Gastrocnemius medialis (tissue), 4 donors: Measurements from ENCODE around the gene FABP7. TPM values are rescaled to one million over a fixed set of nuclear protein-coding genes. Genes with fewer than 3 reads are reported as not detected.

Experiments
- ATAC-seq, 2 donors: fragments of 150-250 bp; one replicate each; pipeline ENCODE4 v1.9.1; 2016
- DNase-seq, 2 donors: peaks; one replicate each; pipeline ENCODE4 v3.0.0-alpha.2; 2019
- H3K27ac ChIP-seq, 4 donors: fragments of 200-600 bp; sonication (generic); 1 replicate in 1 of 4; 2 replicates in 3 of 4; pipeline ENCODE4 v1.5.1; 2016 to 2018; ENCODE audit warnings: mild to moderate bottlenecking in 2 of 4, moderate library complexity in 1 of 4
- H3K27me3 ChIP-seq, 3 donors: fragments of 200-600 bp; sonication (generic) in 2 of 3; 1 replicate in 1 of 3; 2 replicates in 2 of 3; pipeline versions ENCODE4 v1.5.1 to v1.6.0; 2016 to 2019; ENCODE audit warnings: mild to moderate bottlenecking in 1 of 3, moderate library complexity in 1 of 3
- H3K36me3 ChIP-seq, 2 donors: fragments of 200-600 bp; sonication (generic) in 1 of 2; one replicate each; pipeline ENCODE4 v1.5.1; 2017 to 2018
- H3K4me1 ChIP-seq, 2 donors: fragments of 200-600 bp; sonication (generic) in 1 of 2; one replicate each; pipeline ENCODE4 v1.5.1; 2016 to 2017; ENCODE audit warnings: mild to moderate bottlenecking in 2 of 2
- H3K4me3 ChIP-seq, 4 donors: fragments of 200-600 bp; sonication (generic) in 3 of 4; 1 replicate in 1 of 4; 2 replicates in 3 of 4; pipeline ENCODE4 v1.5.1; 2016 to 2019; ENCODE audit warnings: mild to moderate bottlenecking in 2 of 4
- H3K9me3 ChIP-seq, 3 donors: fragments of 200-600 bp; sonication (generic) in 2 of 3; 1 replicate in 1 of 3; 2 replicates in 2 of 3; pipeline ENCODE4 v1.5.1; 2016 to 2019
- POLR2A ChIP-seq, 2 donors: fragments of 450-650 bp; IDR thresholded peaks; one replicate each; pipeline ENCODE4 v1.6.1; 2017; ENCODE audit warnings: antibody characterized with exemption in 2 of 2, mild to moderate bottlenecking in 2 of 2, moderate library complexity in 2 of 2
- in situ Hi-C, 4 donors: fragments of 200-750 bp; cut with MboI; loops; one replicate each; pipeline versions ENCODE4 v1.15.0 to v1.8.0; 2017; ENCODE audit warnings: low sequenced_read_pairs in 4 of 4
- intact Hi-C: fragments of 100-400 bp; cut with DNase I; formaldehyde crosslinking; loops from one replicate; pipeline ENCODE4 v1.15.1; 2023; ENCODE audit warnings: low total_unique reads
- total RNA-seq, 4 donors: library from RNA; depleted of rRNA; stranded (reverse); fragments of >200 nt; gene quantifications; one replicate each; pipeline versions ENCODE4 v1.1.0 to v1.2.3, GENCODE V29; 2016
- TF ChIP-seq, protein P1 (sequence below), 5 experiments: fragments of 450-650 bp in 3 of 5; fragments of 200-600 bp in 2 of 5; sonication (generic) in 2 of 5; IDR thresholded peaks in 4 of 5; conservative IDR thresholded peaks in 1 of 5; 1 replicate in 4 of 5; 2 replicates in 1 of 5; pipeline ENCODE4 v1.5.1; 2016 to 2019; ENCODE audit warnings: antibody characterized with exemption in 5 of 5, mild to moderate bottlenecking in 3 of 5, moderate library complexity in 3 of 5

The FABP7 gene
- total RNA-seq, 4 donors from 2014 or later, result 0.51 to 21.0 (median 5.9) TPM

DNA sequence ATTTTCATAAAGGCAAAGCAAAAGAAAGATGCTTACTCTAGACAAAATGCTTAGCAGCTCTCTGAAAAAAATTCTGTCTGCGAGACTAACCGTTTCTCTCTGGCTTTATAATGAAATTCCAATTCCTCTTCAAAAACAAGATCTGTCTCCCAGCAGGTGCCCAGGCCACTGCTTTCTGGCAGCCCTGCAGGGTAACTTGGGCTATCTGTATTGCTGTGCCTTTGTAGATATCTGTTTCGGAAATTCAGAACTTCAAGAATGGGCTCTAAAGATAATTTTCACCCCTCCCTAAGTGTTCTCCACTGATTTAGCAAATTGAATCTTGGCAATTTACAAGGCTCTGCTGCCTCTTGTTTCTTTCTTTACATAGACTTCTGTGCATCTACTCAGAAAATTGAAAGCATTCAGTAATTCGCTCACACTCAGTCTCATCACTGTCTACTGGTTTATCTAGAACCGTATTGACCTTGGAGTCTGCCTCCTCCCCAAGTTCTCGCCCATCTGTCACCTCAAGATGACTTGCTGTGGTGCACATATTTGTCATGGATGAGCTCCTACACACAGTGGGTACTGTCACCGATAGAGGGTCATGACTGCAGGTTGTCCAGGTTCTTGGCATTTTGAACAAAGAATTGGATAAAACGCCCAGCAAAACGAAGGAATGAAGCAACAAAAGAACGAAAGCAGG, 26.4 kb upstream of the FABP7 start:
- intact Hi-C loops, result loop anchor here (2.0 kb wide), 1 partner anchor 36 kb away; the partner anchor contains the start of gene SMPDL3A
- Histone ChIP-seq H3K27ac (peak overlapping the region; percentile 76 to 84 (median 80)), H3K4me1 (peaks cover 14 to 18% of the 10 kb centered on the region in 2 donors), H3K36me3 (no peaks in the 10 kb centered on the region), H3K4me3 (peak overlapping the region; percentile 40 to 51 (median 46)), H3K9me3 (no peaks in the 10 kb centered on the region), H3K27me3 (no peaks in the 10 kb centered on the region)
- ATAC-seq, result peak; percentile 51 to 64
- in situ Hi-C loops, result no loop called here
- no peak for TF ChIP-seq POLR2A (IDR thresholded peaks at IDR 0.05)
- TF ChIP-seq, protein P1, sequence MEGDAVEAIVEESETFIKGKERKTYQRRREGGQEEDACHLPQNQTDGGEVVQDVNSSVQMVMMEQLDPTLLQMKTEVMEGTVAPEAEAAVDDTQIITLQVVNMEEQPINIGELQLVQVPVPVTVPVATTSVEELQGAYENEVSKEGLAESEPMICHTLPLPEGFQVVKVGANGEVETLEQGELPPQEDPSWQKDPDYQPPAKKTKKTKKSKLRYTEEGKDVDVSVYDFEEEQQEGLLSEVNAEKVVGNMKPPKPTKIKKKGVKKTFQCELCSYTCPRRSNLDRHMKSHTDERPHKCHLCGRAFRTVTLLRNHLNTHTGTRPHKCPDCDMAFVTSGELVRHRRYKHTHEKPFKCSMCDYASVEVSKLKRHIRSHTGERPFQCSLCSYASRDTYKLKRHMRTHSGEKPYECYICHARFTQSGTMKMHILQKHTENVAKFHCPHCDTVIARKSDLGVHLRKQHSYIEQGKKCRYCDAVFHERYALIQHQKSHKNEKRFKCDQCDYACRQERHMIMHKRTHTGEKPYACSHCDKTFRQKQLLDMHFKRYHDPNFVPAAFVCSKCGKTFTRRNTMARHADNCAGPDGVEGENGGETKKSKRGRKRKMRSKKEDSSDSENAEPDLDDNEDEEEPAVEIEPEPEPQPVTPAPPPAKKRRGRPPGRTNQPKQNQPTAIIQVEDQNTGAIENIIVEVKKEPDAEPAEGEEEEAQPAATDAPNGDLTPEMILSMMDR (IDR thresholded peaks at IDR 0.05 in 4 of 5, conservative IDR thresholded peaks at IDR 0.05 in 1 of 5), result no peak
- DNase-seq, result no peak

DNA sequence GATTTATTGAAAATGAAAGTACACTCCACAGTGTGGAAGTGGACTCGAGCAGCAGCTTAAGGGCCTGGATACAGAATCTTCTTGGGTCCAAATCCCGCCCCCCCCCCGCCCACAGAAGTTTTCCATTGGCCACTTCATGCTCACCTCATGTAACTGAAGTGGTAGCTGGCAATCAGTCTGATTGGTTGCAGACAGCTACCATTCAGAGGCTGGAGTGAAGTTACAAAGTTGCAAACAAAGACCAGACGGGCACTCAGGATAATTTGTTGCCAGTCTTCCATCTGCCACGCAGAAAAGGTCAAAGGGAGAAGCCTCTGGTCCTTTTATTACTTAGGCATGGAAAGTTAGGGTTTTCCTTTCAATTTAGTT, 25.8 kb upstream of the FABP7 start:
- H3K4me3 ChIP-seq, result peak overlapping the region; percentile 40 to 51 (median 46)
- DNase-seq, result peak; percentile 14 to 39
- peaks cover 14 to 18% of the 10 kb centered on the region in 2 donors for H3K4me1 ChIP-seq
- no peaks in the 10 kb centered on the region for H3K27me3 ChIP-seq
- H3K36me3 ChIP-seq, result no peaks in the 10 kb centered on the region
- TF ChIP-seq, protein P1 (IDR thresholded peaks at IDR 0.05 in 4 of 5, conservative IDR thresholded peaks at IDR 0.05 in 1 of 5), result no peak
- peak in 1 of 2 donors; percentile 26 for TF ChIP-seq POLR2A (IDR thresholded peaks at IDR 0.05)
- intact Hi-C loops (loop anchor here (2.0 kb wide), 1 partner anchor 35 kb away; the partner anchor contains the start of gene SMPDL3A), in situ Hi-C loops (no loop called here)
- ATAC-seq, result peak; percentile 61 to 72
- H3K9me3 ChIP-seq, result no peaks in the 10 kb centered on the region
- peak overlapping the region; percentile 76 to 84 (median 80) for H3K27ac ChIP-seq

DNA sequence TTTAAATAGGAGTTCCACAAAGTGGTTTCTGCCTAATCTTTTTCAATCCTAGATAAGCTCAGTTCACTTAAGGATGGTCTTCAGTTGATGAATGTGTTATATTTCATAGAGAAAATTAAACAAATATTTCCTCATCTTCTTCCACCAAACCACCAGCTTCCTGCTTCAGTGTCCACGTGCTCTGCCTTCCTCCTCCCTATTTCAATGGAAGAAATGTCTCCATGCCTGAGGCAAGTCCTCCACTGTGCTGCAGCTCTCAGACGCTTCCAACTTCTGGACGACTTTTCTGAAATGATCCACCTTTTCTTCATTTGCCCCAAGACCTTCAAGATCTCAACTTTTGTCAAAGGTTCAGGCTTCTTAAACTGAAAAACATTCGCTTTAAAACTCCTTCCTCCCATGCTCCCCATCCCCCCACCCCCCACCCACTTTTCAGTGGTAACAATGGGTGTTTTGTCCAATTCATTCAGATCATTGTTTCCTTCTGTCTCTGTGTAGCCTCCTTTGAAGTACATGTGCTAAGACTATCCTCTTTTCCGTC, 25.3 kb upstream of the FABP7 start:
- no peak for DNase-seq
- Histone ChIP-seq H3K4me3 (no peak overlapping the region), H3K27me3 (no peaks in the 10 kb centered on the region), H3K9me3 (no peaks in the 10 kb centered on the region), H3K4me1 (peaks cover 14 to 18% of the 10 kb centered on the region in 2 donors), H3K36me3 (no peaks in the 10 kb centered on the region), H3K27ac (peak overlapping the region; percentile 76 to 84 (median 80))
- in situ Hi-C loops (no loop called here), intact Hi-C loops (no loop called here)
- TF ChIP-seq POLR2A (IDR thresholded peaks at IDR 0.05), result no peak
- TF ChIP-seq, protein P1 (IDR thresholded peaks at IDR 0.05 in 4 of 5, conservative IDR thresholded peaks at IDR 0.05 in 1 of 5), result no peak
- ATAC-seq, result no peak

DNA sequence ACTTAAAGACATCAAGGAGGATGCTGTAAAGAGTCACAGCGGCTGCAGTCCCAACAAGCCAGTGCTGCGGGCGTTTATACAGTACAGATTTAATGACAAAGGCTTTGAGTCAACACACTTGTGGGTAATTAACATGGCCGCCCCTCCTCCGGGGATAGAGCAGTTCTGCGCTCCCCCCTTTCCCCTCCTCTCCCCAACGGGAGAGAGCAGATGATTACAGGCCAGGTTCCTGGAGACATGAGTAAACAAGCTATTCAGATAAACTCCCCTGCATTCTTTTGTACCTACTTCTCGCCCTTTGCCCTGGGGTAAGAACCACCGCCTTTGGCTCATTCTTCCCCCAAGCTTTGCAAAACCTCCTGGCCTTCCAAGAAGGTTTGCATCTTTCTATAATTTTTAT, 23.6 kb upstream of the FABP7 start:
- TF ChIP-seq, protein P1 (IDR thresholded peaks at IDR 0.05 in 4 of 5, conservative IDR thresholded peaks at IDR 0.05 in 1 of 5), result no peak
- TF ChIP-seq POLR2A (IDR thresholded peaks at IDR 0.05), result no peak
- H3K4me3 ChIP-seq, result no peak overlapping the region
- H3K36me3 ChIP-seq, result no peaks in the 10 kb centered on the region
- DNase-seq, result no peak
- no peak overlapping the region for H3K27ac ChIP-seq
- H3K4me1 ChIP-seq, result peaks cover 14 to 18% of the 10 kb centered on the region in 2 donors
- in situ Hi-C loops (no loop called here), intact Hi-C loops (no loop called here)
- H3K9me3 ChIP-seq, result no peaks in the 10 kb centered on the region
- no peaks in the 10 kb centered on the region for H3K27me3 ChIP-seq
- no peak for ATAC-seq
